ENCODE data around the gene HIP1.

DNA sequence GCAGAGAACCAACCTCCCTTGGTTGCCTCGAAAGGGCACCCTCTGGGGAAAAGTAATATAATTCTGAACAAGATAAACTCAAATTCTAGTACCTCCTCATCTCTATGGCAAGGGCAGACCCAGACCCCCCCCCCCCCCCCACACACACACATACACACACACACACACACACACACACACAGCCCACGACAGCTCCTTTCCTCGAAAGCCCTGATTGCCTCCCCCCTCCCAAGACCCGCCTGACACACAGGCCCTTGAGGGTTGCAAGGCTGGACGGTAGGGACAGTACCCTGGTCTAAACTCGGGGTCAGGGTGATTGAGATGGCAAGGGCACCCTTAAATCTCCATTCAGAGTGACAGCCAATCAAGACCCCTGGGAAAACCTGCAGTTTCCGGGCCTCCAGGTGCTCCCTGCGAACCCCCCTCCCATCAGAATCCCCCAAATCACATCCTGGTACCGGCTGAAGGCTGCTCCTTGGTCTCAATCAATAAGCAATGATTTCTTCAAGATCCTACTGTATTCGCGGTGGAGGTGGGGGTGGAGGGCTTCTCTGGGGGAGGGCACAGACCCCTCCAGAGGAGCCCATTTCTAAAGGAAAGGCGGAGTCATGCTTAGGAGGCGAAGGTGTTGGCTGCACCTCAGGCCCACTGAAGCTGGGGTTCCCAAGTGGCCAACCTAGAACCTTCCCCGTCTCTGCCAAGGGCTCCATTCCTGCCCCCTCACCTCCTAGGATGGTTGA is 100.7 kb downstream of the HIP1 start:
- TF ChIP-seq, protein P1, sequence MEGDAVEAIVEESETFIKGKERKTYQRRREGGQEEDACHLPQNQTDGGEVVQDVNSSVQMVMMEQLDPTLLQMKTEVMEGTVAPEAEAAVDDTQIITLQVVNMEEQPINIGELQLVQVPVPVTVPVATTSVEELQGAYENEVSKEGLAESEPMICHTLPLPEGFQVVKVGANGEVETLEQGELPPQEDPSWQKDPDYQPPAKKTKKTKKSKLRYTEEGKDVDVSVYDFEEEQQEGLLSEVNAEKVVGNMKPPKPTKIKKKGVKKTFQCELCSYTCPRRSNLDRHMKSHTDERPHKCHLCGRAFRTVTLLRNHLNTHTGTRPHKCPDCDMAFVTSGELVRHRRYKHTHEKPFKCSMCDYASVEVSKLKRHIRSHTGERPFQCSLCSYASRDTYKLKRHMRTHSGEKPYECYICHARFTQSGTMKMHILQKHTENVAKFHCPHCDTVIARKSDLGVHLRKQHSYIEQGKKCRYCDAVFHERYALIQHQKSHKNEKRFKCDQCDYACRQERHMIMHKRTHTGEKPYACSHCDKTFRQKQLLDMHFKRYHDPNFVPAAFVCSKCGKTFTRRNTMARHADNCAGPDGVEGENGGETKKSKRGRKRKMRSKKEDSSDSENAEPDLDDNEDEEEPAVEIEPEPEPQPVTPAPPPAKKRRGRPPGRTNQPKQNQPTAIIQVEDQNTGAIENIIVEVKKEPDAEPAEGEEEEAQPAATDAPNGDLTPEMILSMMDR (IDR thresholded peaks at IDR 0.05), result no peak
- TF ChIP-seq POLR2A (IDR thresholded peaks at IDR 0.05; ENCODE audit: low read depth) (no peak), EP300 (IDR thresholded peaks at IDR 0.05) (no peak), POLR2AphosphoS5 (IDR thresholded peaks at IDR 0.05) (no peak)

All from esophagus muscularis mucosa (tissue), 4 donors.